ENCODE results near the gene RBM47.

DNA sequence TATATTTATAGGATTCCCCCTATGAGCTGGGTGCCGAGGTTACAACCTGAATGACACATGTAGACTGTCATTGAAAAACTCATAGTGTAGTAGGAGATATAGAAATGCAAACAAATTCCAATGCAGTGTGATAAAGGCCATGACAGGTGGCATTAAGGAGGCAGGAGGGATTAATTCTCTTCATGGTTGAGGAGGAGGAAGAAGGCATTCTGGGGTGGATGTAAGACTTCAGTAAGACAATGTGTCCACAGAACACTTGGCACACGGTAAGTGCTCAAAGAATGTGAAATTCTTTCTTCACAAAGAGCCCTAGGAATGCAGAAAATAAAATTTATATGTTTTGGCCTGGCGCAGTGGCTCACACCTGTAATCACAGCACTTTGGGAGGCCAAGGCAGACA lies 136.5 kb downstream of the RBM47 start:
- TF ChIP-seq GATA2 (IDR thresholded peaks at IDR 0.05; ENCODE audit: low read depth, low read length) (no peak), GATA3 (IDR thresholded peaks at IDR 0.05; ENCODE audit: low read depth, low read length) (no peak)

Measured in SH-SY5Y (cell line).